ENCODE measurements around the gene BCL2L12.

GRCh38 chr19:49704888-49705642 is 39.3 kb downstream of the BCL2L12 start:
- no peak for TF ChIP-seq CTCF (IDR thresholded peaks at IDR 0.05; ENCODE audit: low read depth, low read length, poor library complexity, severe bottlenecking)
- no peak for TF ChIP-seq EZH2phosphoT487 (IDR thresholded peaks at IDR 0.05; ENCODE audit: borderline replicate concordance, low read length)
